ENCODE measurements around the gene RCBTB1. TPM values are rescaled to one million over a fixed set of nuclear protein-coding genes. Genes with fewer than 3 reads are reported as not detected.
"Not testable (repeated sequence)": the region's sequence is repeated elsewhere in the genome, so short reads cannot be mapped to it uniquely, and the experiment has no call there.

Gene RCBTB1
- total RNA-seq, 1 donor from 2014 or later, result 16.1 TPM

DNA sequence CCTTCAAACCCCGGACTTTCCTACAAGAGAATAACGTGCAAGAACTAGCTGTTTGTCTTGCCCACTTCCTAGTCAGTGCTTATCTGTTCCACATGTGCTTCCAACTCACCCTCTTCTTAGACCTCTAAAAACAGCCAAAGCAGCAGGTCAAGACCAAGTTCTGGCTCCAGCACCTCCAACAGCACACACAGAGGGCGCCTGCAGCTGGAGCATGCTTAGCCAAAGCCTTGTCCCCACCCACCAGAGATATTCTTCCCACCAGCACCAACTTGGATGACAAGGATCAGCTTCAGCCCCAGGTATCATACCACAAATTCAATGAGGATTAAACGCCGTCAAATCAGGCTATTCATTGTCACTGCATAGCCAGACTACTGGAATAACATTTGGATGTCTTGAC is 17.9 kb downstream of the RCBTB1 start:
- peaks cover 7% of the 10 kb centered on the region for H3K4me1 Mint-ChIP-seq (ENCODE audit: low read depth, unreplicated experiment)
- no peaks in the 10 kb centered on the region for H3K4me1 ChIP-seq (ENCODE audit: insufficient read depth, low read length)
- H4K20me1 ChIP-seq (ENCODE audit: insufficient read depth, low read length), result peaks cover 12% of the 10 kb centered on the region
- H3K9me3 Mint-ChIP-seq (ENCODE audit: unreplicated experiment), result no peaks in the 10 kb centered on the region
- TF ChIP-seq CTCF (IDR thresholded peaks at IDR 0.05; ENCODE audit: insufficient read depth, low read depth, low read length), result no peak
- TF ChIP-seq EZH2 (IDR thresholded peaks at IDR 0.05; ENCODE audit: insufficient read depth, low read length), result no peak
- no peak overlapping the region for H3K4me3 Mint-ChIP-seq (ENCODE audit: unreplicated experiment)
- DNase-seq (ENCODE audit: low read depth) (no peak), FAIRE-seq (no peak)
- H2AFZ ChIP-seq (ENCODE audit: low read depth, low read length), result no peak overlapping the region
- no peak overlapping the region for H3K4me3 ChIP-seq (ENCODE audit: insufficient read depth, low read depth, low read length)
- H3K36me3 Mint-ChIP-seq (ENCODE audit: low read depth, unreplicated experiment), result peaks cover 13% of the 10 kb centered on the region
- no peak overlapping the region for H3K9ac ChIP-seq (ENCODE audit: low read length)
- H3K9me3 ChIP-seq (ENCODE audit: insufficient read depth, low read depth, low read length), result no peaks in the 10 kb centered on the region
- no peaks in the 10 kb centered on the region for H3K27me3 Mint-ChIP-seq (ENCODE audit: low read depth, unreplicated experiment)
- no peak overlapping the region for H3K27ac ChIP-seq (ENCODE audit: low read depth, low read length)
- no peak overlapping the region for H3K27ac Mint-ChIP-seq (ENCODE audit: unreplicated experiment)
- H3K4me2 ChIP-seq (ENCODE audit: low read length), result no peak overlapping the region
- peaks cover 3% of the 10 kb centered on the region for H3K79me2 ChIP-seq (ENCODE audit: insufficient read depth, low read length)
- H3K36me3 ChIP-seq (ENCODE audit: insufficient read depth, low read length), result no peaks in the 10 kb centered on the region
- no peaks in the 10 kb centered on the region for H3K27me3 ChIP-seq (ENCODE audit: insufficient read depth, low read length)

GRCh38 chr13:49566461-49566860 is 18.9 kb downstream of the RCBTB1 start:
- Histone ChIP-seq H3K4me1 (ENCODE audit: insufficient read depth, low read length) (no peaks in the 10 kb centered on the region), H3K79me2 (ENCODE audit: insufficient read depth, low read length) (peaks cover 3% of the 10 kb centered on the region), H2AFZ (ENCODE audit: low read depth, low read length) (no peak overlapping the region), H3K4me2 (ENCODE audit: low read length) (no peak overlapping the region), H3K4me3 (ENCODE audit: insufficient read depth, low read depth, low read length) (no peak overlapping the region), H4K20me1 (ENCODE audit: insufficient read depth, low read length) (peaks cover 12% of the 10 kb centered on the region), H3K36me3 (ENCODE audit: insufficient read depth, low read length) (no peaks in the 10 kb centered on the region), H3K9ac (ENCODE audit: low read length) (no peak overlapping the region), H3K27ac (ENCODE audit: low read depth, low read length) (no peak overlapping the region), H3K9me3 (ENCODE audit: insufficient read depth, low read depth, low read length) (no peaks in the 10 kb centered on the region), H3K27me3 (ENCODE audit: insufficient read depth, low read length) (no peaks in the 10 kb centered on the region)
- H3K9me3 Mint-ChIP-seq (ENCODE audit: unreplicated experiment), result no peaks in the 10 kb centered on the region
- no peak overlapping the region for H3K27ac Mint-ChIP-seq (ENCODE audit: unreplicated experiment)
- no peak overlapping the region for H3K4me3 Mint-ChIP-seq (ENCODE audit: unreplicated experiment)
- peaks cover 6% of the 10 kb centered on the region for H3K4me1 Mint-ChIP-seq (ENCODE audit: low read depth, unreplicated experiment)
- TF ChIP-seq EZH2 (IDR thresholded peaks at IDR 0.05; ENCODE audit: insufficient read depth, low read length) (no peak), CTCF (IDR thresholded peaks at IDR 0.05; ENCODE audit: insufficient read depth, low read depth, low read length) (no peak)
- H3K36me3 Mint-ChIP-seq (ENCODE audit: low read depth, unreplicated experiment), result peaks cover 14% of the 10 kb centered on the region
- FAIRE-seq, result no peak
- no peak for DNase-seq (ENCODE audit: low read depth)
- H3K27me3 Mint-ChIP-seq (ENCODE audit: low read depth, unreplicated experiment), result no peaks in the 10 kb centered on the region

DNA sequence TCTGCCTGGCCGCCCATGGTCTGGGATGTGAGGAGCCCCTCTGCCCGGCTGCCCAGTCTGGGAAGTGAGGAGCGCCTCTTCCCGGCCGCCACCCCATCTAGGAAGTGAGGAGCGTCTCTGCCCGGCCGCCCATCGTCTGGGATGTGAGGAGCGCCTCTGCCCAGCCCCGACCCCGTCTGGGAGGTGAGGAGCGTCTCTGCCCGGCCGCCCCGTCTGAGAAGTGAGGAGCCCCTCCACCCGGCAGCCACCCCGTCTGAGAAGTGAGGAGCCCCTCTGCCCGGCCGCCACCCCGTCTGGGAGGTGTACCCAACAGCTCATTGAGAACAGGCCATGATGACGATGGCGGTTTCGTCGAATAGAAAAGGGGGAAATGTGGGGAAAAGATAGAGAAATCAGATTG is 19.9 kb downstream of the RCBTB1 start:
- H3K79me2 ChIP-seq (ENCODE audit: insufficient read depth, low read length); DNase-seq (ENCODE audit: low read depth); H3K27ac ChIP-seq (ENCODE audit: low read depth, low read length); H3K27me3 ChIP-seq (ENCODE audit: insufficient read depth, low read length); H3K9me3 Mint-ChIP-seq (ENCODE audit: unreplicated experiment); H3K4me3 Mint-ChIP-seq (ENCODE audit: unreplicated experiment); H3K4me3 ChIP-seq (ENCODE audit: insufficient read depth, low read depth, low read length); H2AFZ ChIP-seq (ENCODE audit: low read depth, low read length); H4K20me1 ChIP-seq (ENCODE audit: insufficient read depth, low read length); H3K9ac ChIP-seq (ENCODE audit: low read length); FAIRE-seq; H3K4me2 ChIP-seq (ENCODE audit: low read length); H3K27ac Mint-ChIP-seq (ENCODE audit: unreplicated experiment); H3K36me3 ChIP-seq (ENCODE audit: insufficient read depth, low read length); H3K9me3 ChIP-seq (ENCODE audit: insufficient read depth, low read depth, low read length); H3K4me1 ChIP-seq (ENCODE audit: insufficient read depth, low read length); H3K27me3 Mint-ChIP-seq (ENCODE audit: low read depth, unreplicated experiment); H3K4me1 Mint-ChIP-seq (ENCODE audit: low read depth, unreplicated experiment): not testable (repeated sequence)
- H3K36me3 Mint-ChIP-seq (ENCODE audit: low read depth, unreplicated experiment), result peaks cover 17% of the 10 kb centered on the region

All from astrocyte (in vitro differentiated cells and primary cell).